Measurements from ENCODE around the gene BET1. TPM values are rescaled to one million over a fixed set of nuclear protein-coding genes. Genes with fewer than 3 reads are reported as not detected.

Gene BET1
- total RNA-seq, 1 experiment from 2014 or later = 17.2 TPM

GRCh38 chr7:93972029-93972725 is 32.0 kb downstream of the BET1 start:
- Histone ChIP-seq H3K27ac (ENCODE audit: low read depth, low read length) (no peak overlapping the region), H3K4me1 (ENCODE audit: control insufficient read depth in 1 of 2, insufficient read depth in 2 of 2, low read length in 2 of 2) (no peaks in the 10 kb centered on the region), H3K4me2 (ENCODE audit: low read length) (no peak overlapping the region), H3K27me3 (ENCODE audit: insufficient read depth, low read length) (peaks cover 3% of the 10 kb centered on the region; the same call in 1 of the 2 replicates), H3K4me3 (replicated peaks in 1 of 2; ENCODE audit: low read depth in 1 of 2, low read length in 2 of 2) (no peak overlapping the region), H3K9me2 (ENCODE audit: insufficient read depth) (no peaks in the 10 kb centered on the region), H3K9ac (ENCODE audit: low read length) (no peak overlapping the region), H4K20me1 (ENCODE audit: insufficient read depth) (no peaks in the 10 kb centered on the region), H2AFZ (ENCODE audit: low read depth, low read length, poor library complexity, severe bottlenecking) (no peak overlapping the region), H3K36me3 (ENCODE audit: control insufficient read depth in 1 of 2, insufficient read depth in 2 of 2, low read length in 2 of 2) (no peaks in the 10 kb centered on the region), H3K9me3 (ENCODE audit: control insufficient read depth in 1 of 2, insufficient read depth in 1 of 2, low read depth in 1 of 2, low read length in 2 of 2) (no peaks in the 10 kb centered on the region), H3K79me2 (ENCODE audit: insufficient read depth, low read length) (no peaks in the 10 kb centered on the region)
- intact Hi-C loops (cut with micrococcal nuclease) = no loop called here
- ChIA-PET RAD21 (ENCODE audit: low non-redundant PET in 1 of 2, low total read pairs in 2 of 2, uncharacterized antibody in 2 of 2, unreplicated experiment in 2 of 2) (no interaction called here), POLR2A (no interaction called here), CTCF (no interaction called here)
- BruUV-seq (replicated peaks) = no TSS peak
- DNase-seq (ENCODE audit: low read depth, low spot score) (no peak), ATAC-seq (no peak)
- TF ChIP-seq CBX3 (IDR thresholded peaks at IDR 0.05; ENCODE audit: low read depth) (no peak), ELF1 (IDR thresholded peaks at IDR 0.05; ENCODE audit: borderline replicate concordance, low read depth) (no peak), TCF7L2 (IDR thresholded peaks at IDR 0.05; ENCODE audit: borderline replicate concordance, extremely low read depth, insufficient read depth, insufficient read length) (no peak), SIN3A (IDR thresholded peaks at IDR 0.05; ENCODE audit: low read depth) (no peak), YY1 (IDR thresholded peaks at IDR 0.05; ENCODE audit: extremely low read depth, insufficient replicate concordance, low read depth, low read length) (no peak), EZH2 (IDR thresholded peaks at IDR 0.05) (no peak), POLR2AphosphoS5 (IDR thresholded peaks at IDR 0.05; ENCODE audit: low read depth, low read length) (no peak), MAX (IDR thresholded peaks at IDR 0.05) (no peak), EGR1 (IDR thresholded peaks at IDR 0.05; ENCODE audit: low read depth) (no peak), EZH2phosphoT487 (IDR thresholded peaks at IDR 0.05; ENCODE audit: borderline replicate concordance) (no peak), ATF3 (IDR thresholded peaks at IDR 0.05) (no peak), POLR2A (IDR thresholded peaks at IDR 0.05; ENCODE audit: borderline replicate concordance, extremely low read depth, insufficient read depth, insufficient read length) (no peak), ZNF274 (IDR thresholded peaks at IDR 0.05; ENCODE audit: low read depth, low read length) (no peak), ZFX (IDR thresholded peaks at IDR 0.05) (no peak), FOSL1 (IDR thresholded peaks at IDR 0.05; ENCODE audit: low read depth) (no peak), REST (IDR thresholded peaks at IDR 0.05; ENCODE audit: low read depth) (no peak), SRF (IDR thresholded peaks at IDR 0.05; ENCODE audit: low read depth) (no peak), SP1 (IDR thresholded peaks at IDR 0.05; ENCODE audit: low read depth) (no peak)
- TF ChIP-seq, protein P1, sequence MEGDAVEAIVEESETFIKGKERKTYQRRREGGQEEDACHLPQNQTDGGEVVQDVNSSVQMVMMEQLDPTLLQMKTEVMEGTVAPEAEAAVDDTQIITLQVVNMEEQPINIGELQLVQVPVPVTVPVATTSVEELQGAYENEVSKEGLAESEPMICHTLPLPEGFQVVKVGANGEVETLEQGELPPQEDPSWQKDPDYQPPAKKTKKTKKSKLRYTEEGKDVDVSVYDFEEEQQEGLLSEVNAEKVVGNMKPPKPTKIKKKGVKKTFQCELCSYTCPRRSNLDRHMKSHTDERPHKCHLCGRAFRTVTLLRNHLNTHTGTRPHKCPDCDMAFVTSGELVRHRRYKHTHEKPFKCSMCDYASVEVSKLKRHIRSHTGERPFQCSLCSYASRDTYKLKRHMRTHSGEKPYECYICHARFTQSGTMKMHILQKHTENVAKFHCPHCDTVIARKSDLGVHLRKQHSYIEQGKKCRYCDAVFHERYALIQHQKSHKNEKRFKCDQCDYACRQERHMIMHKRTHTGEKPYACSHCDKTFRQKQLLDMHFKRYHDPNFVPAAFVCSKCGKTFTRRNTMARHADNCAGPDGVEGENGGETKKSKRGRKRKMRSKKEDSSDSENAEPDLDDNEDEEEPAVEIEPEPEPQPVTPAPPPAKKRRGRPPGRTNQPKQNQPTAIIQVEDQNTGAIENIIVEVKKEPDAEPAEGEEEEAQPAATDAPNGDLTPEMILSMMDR (IDR thresholded peaks at IDR 0.05 in 2 of 3, conservative IDR thresholded peaks at IDR 0.05 in 1 of 3; ENCODE audit: borderline replicate concordance in 1 of 3, insufficient read depth in 1 of 3, low read depth in 2 of 3, low read length in 2 of 3) = no peak

All from HCT116 (cell line).